ENCODE measurements around the gene PGF. TPM values are rescaled to one million over a fixed set of nuclear protein-coding genes. Genes with fewer than 3 reads are reported as not detected.

Gene PGF
- total RNA-seq, 1 experiment from 2014 or later = 9.1 TPM

DNA sequence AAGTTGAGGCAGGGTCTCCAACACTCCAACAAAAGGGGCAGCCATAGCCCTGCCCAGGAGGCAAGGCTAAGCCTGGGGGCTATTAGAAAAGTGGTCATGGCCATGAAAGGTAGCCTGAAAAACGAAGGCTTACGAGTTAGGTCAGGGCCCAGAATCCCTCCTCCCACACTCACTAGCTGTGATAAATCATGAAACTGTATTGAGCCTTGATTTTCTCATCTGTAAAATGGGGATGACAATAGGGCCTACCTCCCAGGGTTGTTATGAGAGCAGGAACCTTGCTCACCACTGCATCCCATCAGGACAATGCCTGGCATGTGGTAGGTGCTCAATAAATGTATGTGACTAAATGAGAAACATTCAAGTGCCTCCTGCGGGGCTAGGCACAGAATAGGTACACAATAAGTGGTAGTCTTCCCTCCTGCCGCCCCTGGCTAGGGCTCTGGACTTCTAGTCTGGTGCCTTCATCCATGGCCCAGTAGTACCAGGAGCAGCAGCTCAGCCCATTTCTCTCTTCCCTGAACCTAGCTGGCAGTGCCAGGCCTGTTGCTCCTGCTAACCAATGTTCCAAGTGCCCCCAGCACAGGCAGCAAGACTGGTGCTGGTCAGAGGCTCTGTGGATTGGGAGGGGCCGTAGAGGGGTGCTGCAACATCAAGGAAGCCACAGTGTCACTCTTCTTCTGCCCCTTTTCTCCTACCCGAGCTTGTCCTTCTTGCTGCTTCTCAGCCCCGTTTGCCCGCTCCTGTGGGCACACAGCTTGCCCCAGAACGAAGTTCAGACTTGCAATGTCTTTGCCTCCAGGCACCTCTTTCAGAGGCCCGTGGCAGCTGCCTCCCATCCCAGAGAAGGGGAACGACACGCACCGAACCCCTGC lies 7.8 kb downstream of the PGF start:
- intact Hi-C loops (cut with micrococcal nuclease; ENCODE audit: unreplicated experiment) = loop anchor here (1.0 kb wide), 1 partner anchor 75 kb away; no protein-coding TSS in a partner anchor
- TF ChIP-seq, protein P1, sequence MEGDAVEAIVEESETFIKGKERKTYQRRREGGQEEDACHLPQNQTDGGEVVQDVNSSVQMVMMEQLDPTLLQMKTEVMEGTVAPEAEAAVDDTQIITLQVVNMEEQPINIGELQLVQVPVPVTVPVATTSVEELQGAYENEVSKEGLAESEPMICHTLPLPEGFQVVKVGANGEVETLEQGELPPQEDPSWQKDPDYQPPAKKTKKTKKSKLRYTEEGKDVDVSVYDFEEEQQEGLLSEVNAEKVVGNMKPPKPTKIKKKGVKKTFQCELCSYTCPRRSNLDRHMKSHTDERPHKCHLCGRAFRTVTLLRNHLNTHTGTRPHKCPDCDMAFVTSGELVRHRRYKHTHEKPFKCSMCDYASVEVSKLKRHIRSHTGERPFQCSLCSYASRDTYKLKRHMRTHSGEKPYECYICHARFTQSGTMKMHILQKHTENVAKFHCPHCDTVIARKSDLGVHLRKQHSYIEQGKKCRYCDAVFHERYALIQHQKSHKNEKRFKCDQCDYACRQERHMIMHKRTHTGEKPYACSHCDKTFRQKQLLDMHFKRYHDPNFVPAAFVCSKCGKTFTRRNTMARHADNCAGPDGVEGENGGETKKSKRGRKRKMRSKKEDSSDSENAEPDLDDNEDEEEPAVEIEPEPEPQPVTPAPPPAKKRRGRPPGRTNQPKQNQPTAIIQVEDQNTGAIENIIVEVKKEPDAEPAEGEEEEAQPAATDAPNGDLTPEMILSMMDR (IDR thresholded peaks at IDR 0.05; ENCODE audit: insufficient read depth in 1 of 2, low read depth in 1 of 2, low read length in 1 of 2, severe bottlenecking in 1 of 2, unreplicated experiment in 1 of 2) = no peak
- no peak overlapping the region for H3K4me3 Mint-ChIP-seq (ENCODE audit: unreplicated experiment)
- H3K4me1 Mint-ChIP-seq (ENCODE audit: low read depth, unreplicated experiment) = peaks cover 9% of the 10 kb centered on the region
- Histone ChIP-seq H3K36me3 (ENCODE audit: control insufficient read depth, insufficient read depth, low read length) (no peaks in the 10 kb centered on the region), H3K27me3 (replicated peaks; ENCODE audit: control insufficient read depth, insufficient read depth, low read length) (no peaks in the 10 kb centered on the region), H3K9me3 (no peaks in the 10 kb centered on the region), H3K4me1 (peaks cover 44% of the 10 kb centered on the region), H3K4me3 (ENCODE audit: low read depth, low read length) (no peak overlapping the region)
- H3K27ac Mint-ChIP-seq (ENCODE audit: unreplicated experiment) = no peak overlapping the region
- peaks cover 14% of the 10 kb centered on the region for H3K36me3 Mint-ChIP-seq (ENCODE audit: insufficient read depth, unreplicated experiment)
- ChIA-PET CTCF (no interaction called here), POLR2A (no interaction called here)
- no peaks in the 10 kb centered on the region for H3K27me3 Mint-ChIP-seq (ENCODE audit: insufficient read depth, unreplicated experiment)
- H3K9me3 Mint-ChIP-seq (ENCODE audit: unreplicated experiment) = no peaks in the 10 kb centered on the region
- BruUV-seq (replicated peaks) = no TSS peak
- DNase-seq = no peak

DNA sequence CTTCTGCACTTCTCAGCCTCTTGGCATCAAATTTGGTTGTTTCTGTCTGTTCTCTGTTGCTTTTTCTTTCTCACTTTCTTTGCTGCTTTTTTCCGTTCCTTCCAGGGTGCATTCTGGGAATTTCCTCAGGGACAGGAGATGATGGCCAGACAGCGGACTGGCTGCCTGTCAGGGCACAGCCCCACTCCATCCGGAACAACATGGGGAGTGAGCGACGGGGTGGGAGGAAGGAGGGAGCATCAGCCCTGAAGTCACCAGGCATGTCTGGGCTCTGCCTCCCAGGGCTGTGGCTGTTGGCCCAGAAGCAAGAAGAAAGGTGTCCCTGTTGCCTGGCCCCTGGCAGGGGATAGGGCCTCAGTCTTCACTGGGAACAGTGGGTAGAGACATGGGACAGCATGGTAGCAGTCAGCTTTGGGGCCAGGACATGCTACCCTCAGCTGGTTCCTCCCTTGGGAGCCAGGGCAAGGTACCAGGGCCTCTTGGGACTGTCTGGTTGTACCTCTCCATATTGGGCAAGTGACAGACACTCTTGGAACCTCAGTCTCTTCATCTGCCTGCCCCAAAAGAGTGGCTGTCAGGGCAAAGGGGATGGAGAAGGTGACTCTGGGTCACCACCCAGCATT lies 8.6 kb downstream of the PGF start:
- H3K4me1 Mint-ChIP-seq (ENCODE audit: low read depth, unreplicated experiment) = peaks cover 9% of the 10 kb centered on the region
- ChIA-PET POLR2A (no interaction called here), CTCF (interaction anchor here (2.0 kb wide), 1 partner anchor 23 kb away, joined by 16 read pairs; the partner anchor contains the start of gene RPS6KL1)
- H3K9me3 ChIP-seq = no peaks in the 10 kb centered on the region
- no peaks in the 10 kb centered on the region for H3K27me3 ChIP-seq (replicated peaks; ENCODE audit: control insufficient read depth, insufficient read depth, low read length)
- H3K4me1 ChIP-seq = peaks cover 36% of the 10 kb centered on the region
- H3K27me3 Mint-ChIP-seq (ENCODE audit: insufficient read depth, unreplicated experiment) = no peaks in the 10 kb centered on the region
- no peaks in the 10 kb centered on the region for H3K9me3 Mint-ChIP-seq (ENCODE audit: unreplicated experiment)
- peaks cover 17% of the 10 kb centered on the region for H3K36me3 Mint-ChIP-seq (ENCODE audit: insufficient read depth, unreplicated experiment)
- H3K27ac Mint-ChIP-seq (ENCODE audit: unreplicated experiment) = peak overlapping the region; percentile 7
- TF ChIP-seq, protein P1 (IDR thresholded peaks at IDR 0.05; ENCODE audit: insufficient read depth in 1 of 2, low read depth in 1 of 2, low read length in 1 of 2, severe bottlenecking in 1 of 2, unreplicated experiment in 1 of 2) = no peak
- no TSS peak for BruUV-seq (replicated peaks)
- peak in 1 of 2 experiments; percentile 15 for DNase-seq
- no peak overlapping the region for H3K4me3 ChIP-seq (ENCODE audit: low read depth, low read length)
- H3K4me3 Mint-ChIP-seq (ENCODE audit: unreplicated experiment) = no peak overlapping the region
- intact Hi-C loops (cut with micrococcal nuclease; ENCODE audit: unreplicated experiment) = loop anchor here (1.0 kb wide), 2 partner anchors 56 to 76 kb away; partner anchors contain the start of gene EIF2B2
- H3K36me3 ChIP-seq (ENCODE audit: control insufficient read depth, insufficient read depth, low read length) = no peaks in the 10 kb centered on the region

DNA sequence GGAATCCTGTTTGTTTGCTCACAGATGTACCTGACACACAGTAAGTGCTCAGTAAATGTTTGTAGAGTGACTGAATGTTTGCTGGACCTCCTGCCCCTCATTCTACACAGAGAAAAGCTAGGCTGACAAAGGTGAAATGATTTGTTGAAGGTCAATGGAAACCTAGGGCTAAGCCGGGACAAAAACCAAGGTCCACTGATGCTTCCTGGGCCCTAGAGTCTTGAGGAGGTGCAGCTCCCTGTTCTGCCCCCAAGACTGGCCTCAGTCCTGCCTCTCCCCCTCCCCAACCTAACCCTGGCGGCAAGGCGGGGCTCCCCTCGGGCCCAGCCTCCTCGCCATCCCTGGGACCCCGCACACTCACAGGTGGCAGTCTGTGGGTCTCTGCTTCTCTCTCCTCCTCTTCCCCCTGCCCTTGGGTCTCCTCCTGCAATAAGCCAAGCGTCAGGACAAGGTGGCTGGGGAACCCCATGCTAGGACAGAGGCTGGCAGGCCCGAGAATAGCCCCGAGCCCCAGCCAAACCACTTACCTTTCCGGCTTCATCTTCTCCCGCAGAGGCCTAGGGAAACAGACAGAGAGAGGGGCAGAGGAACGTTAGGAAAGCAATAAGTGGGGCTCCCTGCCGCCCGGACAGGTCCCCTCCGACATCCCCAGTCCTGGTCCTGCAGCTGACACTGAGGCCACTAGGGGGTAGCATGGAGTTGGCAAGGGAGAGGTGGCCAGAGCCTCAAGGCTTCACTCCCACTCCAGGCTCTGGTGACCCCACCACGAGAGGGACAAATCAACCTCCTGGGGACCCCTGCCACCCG lies 9.3 kb downstream of the PGF start:
- H3K27me3 Mint-ChIP-seq (ENCODE audit: insufficient read depth, unreplicated experiment) = no peaks in the 10 kb centered on the region
- no peak overlapping the region for H3K4me3 Mint-ChIP-seq (ENCODE audit: unreplicated experiment)
- H3K9me3 ChIP-seq = no peaks in the 10 kb centered on the region
- H3K4me3 ChIP-seq (ENCODE audit: low read depth, low read length) = no peak overlapping the region
- ChIA-PET POLR2A (no interaction called here), CTCF (interaction anchor here (0.5 to 2.0 kb wide), 10 partner anchors 9 to 356 kb away, joined by 3 to 16 read pairs (median 4); partner anchors contain the start of genes ACYP1, PGF and RPS6KL1)
- peak; percentile 77 to 86 for DNase-seq
- peaks cover 19% of the 10 kb centered on the region for H3K36me3 Mint-ChIP-seq (ENCODE audit: insufficient read depth, unreplicated experiment)
- peak overlapping the region; percentile 7 for H3K27ac Mint-ChIP-seq (ENCODE audit: unreplicated experiment)
- no peaks in the 10 kb centered on the region for H3K27me3 ChIP-seq (replicated peaks; ENCODE audit: control insufficient read depth, insufficient read depth, low read length)
- BruUV-seq (replicated peaks) = no TSS peak
- H3K4me1 ChIP-seq = peaks cover 29% of the 10 kb centered on the region
- TF ChIP-seq, protein P1 (IDR thresholded peaks at IDR 0.05; ENCODE audit: insufficient read depth in 1 of 2, low read depth in 1 of 2, low read length in 1 of 2, severe bottlenecking in 1 of 2, unreplicated experiment in 1 of 2) = peak; percentile 81 to 93
- intact Hi-C loops (cut with micrococcal nuclease; ENCODE audit: unreplicated experiment) = loop anchor here (1.0 kb wide), 2 partner anchors 56 to 142 kb away; partner anchors contain the start of gene EIF2B2
- peaks cover 9% of the 10 kb centered on the region for H3K4me1 Mint-ChIP-seq (ENCODE audit: low read depth, unreplicated experiment)
- H3K36me3 ChIP-seq (ENCODE audit: control insufficient read depth, insufficient read depth, low read length) = no peaks in the 10 kb centered on the region
- H3K9me3 Mint-ChIP-seq (ENCODE audit: unreplicated experiment) = no peaks in the 10 kb centered on the region
